ENCODE measurements around the gene ZNF208.
"Not testable (repeated sequence)": the region's sequence is repeated elsewhere in the genome, so short reads cannot be mapped to it uniquely, and the experiment has no call there.

Gene ZNF208

DNA sequence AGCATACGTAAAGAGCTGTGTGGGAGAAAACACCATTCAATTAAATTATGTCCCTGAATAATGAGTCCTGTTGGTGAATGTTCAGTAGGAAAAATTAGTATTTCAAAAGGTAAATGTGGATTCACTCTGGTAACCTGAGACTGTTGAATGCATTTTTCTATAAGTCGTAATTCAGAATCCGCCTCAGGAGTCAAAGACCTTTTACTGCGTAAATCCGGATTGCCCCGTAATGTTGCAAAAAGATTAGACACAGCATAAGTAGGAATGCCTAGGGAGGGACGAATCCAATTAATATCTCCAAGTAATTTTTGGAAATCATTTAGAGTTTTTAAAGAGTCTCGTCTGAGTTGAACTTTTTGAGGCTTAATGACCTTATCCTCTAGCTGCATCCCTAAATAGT is 126.0 kb downstream of the ZNF208 start:
- not testable (repeated sequence) for DNase-seq (ENCODE audit: low read depth in 2 of 2)

DNA sequence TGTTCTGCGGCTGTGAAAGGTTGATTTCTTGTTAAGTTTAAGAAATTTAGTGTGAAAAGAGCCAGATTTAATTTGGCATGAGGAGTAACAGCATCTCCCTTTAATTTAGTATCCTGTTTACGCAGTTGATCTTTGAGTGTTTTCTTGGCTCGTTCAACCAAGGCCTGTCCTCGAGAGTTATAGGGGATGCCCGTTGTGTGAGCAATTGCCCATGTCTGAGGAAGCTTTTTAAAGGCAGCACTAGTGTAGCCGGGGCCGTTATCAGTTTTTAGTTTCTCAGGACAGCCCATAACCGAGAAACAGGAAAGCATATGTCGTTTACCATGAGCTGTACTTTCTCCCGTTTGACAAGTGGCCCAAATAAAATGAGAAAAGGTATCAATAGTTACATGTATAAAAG is 127.2 kb downstream of the ZNF208 start:
- DNase-seq (ENCODE audit: low read depth in 2 of 2), result peak in 1 of 2 experiments; percentile 9

Measured in fibroblast of skin of left quadriceps (primary cell).